ENCODE measurements around the gene CHST8.

Gene CHST8

DNA sequence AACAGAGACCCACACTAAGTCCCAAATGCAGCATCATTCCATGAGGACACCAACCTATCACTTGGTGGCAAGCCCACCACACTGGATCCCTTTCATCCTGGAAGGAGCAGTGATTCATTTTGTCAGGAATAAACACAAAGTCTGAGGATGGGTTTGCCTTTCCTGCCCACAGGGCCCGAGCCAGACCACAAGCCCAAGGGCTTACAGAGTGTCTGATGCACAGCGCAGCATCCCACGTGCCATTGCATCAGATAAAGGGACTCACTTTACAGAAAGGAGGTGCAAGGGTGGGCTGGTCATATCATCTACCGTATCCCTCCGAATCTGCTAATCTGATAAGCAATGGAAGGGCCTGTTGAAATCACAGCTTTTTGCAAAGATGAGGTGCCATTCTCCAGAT, 162.7 kb downstream of the CHST8 start:
- no peak overlapping the region for H3K27ac ChIP-seq (replicated peaks)
- TF ChIP-seq, protein P1, sequence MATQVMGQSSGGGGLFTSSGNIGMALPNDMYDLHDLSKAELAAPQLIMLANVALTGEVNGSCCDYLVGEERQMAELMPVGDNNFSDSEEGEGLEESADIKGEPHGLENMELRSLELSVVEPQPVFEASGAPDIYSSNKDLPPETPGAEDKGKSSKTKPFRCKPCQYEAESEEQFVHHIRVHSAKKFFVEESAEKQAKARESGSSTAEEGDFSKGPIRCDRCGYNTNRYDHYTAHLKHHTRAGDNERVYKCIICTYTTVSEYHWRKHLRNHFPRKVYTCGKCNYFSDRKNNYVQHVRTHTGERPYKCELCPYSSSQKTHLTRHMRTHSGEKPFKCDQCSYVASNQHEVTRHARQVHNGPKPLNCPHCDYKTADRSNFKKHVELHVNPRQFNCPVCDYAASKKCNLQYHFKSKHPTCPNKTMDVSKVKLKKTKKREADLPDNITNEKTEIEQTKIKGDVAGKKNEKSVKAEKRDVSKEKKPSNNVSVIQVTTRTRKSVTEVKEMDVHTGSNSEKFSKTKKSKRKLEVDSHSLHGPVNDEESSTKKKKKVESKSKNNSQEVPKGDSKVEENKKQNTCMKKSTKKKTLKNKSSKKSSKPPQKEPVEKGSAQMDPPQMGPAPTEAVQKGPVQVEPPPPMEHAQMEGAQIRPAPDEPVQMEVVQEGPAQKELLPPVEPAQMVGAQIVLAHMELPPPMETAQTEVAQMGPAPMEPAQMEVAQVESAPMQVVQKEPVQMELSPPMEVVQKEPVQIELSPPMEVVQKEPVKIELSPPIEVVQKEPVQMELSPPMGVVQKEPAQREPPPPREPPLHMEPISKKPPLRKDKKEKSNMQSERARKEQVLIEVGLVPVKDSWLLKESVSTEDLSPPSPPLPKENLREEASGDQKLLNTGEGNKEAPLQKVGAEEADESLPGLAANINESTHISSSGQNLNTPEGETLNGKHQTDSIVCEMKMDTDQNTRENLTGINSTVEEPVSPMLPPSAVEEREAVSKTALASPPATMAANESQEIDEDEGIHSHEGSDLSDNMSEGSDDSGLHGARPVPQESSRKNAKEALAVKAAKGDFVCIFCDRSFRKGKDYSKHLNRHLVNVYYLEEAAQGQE (IDR thresholded peaks at IDR 0.05; ENCODE audit: insufficient replicate concordance, low read depth) = no peak
- TF ChIP-seq, protein P2, sequence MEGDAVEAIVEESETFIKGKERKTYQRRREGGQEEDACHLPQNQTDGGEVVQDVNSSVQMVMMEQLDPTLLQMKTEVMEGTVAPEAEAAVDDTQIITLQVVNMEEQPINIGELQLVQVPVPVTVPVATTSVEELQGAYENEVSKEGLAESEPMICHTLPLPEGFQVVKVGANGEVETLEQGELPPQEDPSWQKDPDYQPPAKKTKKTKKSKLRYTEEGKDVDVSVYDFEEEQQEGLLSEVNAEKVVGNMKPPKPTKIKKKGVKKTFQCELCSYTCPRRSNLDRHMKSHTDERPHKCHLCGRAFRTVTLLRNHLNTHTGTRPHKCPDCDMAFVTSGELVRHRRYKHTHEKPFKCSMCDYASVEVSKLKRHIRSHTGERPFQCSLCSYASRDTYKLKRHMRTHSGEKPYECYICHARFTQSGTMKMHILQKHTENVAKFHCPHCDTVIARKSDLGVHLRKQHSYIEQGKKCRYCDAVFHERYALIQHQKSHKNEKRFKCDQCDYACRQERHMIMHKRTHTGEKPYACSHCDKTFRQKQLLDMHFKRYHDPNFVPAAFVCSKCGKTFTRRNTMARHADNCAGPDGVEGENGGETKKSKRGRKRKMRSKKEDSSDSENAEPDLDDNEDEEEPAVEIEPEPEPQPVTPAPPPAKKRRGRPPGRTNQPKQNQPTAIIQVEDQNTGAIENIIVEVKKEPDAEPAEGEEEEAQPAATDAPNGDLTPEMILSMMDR (IDR thresholded peaks at IDR 0.05; ENCODE audit: insufficient read depth, low read length) = no peak
- no peak for TF ChIP-seq POLR2AphosphoS5 (IDR thresholded peaks at IDR 0.05; ENCODE audit: low read depth)
- no peak for TF ChIP-seq SPI1 (IDR thresholded peaks at IDR 0.05; ENCODE audit: borderline replicate concordance, low read depth)
- no peak for TF ChIP-seq GABPA (IDR thresholded peaks at IDR 0.05; ENCODE audit: low read depth)
- peaks cover 4% of the 10 kb centered on the region for H3K27me3 ChIP-seq (ENCODE audit: insufficient read depth, poor library complexity, severe bottlenecking)
- DNase-seq (ENCODE audit: low read depth in 1 of 2, low spot score in 1 of 2) = no peak
- no peak overlapping the region for H3K4me3 ChIP-seq (replicated peaks; ENCODE audit: insufficient read depth, low read length)

DNA sequence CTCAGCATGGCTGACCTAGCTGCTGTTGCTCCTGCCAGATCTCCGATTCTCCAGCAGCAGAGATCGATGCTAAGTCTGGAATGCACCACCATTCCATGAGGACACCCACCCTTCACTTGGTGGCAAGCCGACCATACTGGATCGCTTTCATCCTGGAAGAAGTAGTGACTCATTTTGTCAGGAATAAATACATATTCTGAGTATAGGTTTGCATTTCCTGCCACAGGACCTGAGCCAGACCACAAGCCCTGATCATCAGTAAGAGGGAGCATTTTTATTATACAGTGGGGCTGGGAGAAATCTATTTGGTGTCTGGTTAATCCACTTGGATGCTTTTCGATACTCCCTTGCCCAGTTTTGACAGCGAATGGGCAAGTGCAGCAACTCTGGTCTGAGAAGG, 164.0 kb downstream of the CHST8 start:
- DNase-seq (ENCODE audit: low read depth in 1 of 2, low spot score in 1 of 2) = no peak
- Histone ChIP-seq H3K4me3 (replicated peaks; ENCODE audit: insufficient read depth, low read length) (no peak overlapping the region), H3K27me3 (ENCODE audit: insufficient read depth, poor library complexity, severe bottlenecking) (peaks cover 4% of the 10 kb centered on the region), H3K27ac (replicated peaks) (no peak overlapping the region)
- TF ChIP-seq, protein P2 (IDR thresholded peaks at IDR 0.05; ENCODE audit: insufficient read depth, low read length) = no peak
- TF ChIP-seq, protein P1 (IDR thresholded peaks at IDR 0.05; ENCODE audit: insufficient replicate concordance, low read depth) = no peak
- TF ChIP-seq GABPA (IDR thresholded peaks at IDR 0.05; ENCODE audit: low read depth) (no peak), SPI1 (IDR thresholded peaks at IDR 0.05; ENCODE audit: borderline replicate concordance, low read depth) (no peak), POLR2AphosphoS5 (IDR thresholded peaks at IDR 0.05; ENCODE audit: low read depth) (no peak)

DNA sequence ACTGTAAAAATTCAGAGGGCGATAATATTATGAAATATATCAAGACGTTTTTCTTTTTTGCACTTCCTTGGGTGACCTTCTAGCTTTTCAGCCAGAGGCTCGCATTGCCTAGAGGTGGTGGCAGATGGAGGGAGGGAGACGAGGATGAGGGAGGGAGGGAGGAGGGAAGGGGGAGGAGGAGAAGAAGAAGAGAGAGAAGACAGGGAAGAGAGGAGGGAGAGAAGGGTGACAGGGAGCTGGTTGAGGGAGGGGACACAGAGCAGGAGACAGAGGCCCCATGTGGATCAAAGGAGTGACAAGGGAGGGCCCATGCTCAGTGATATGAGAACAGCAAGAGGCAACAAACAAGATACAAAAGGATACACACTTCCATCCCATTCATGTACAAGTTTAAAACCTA, 166.9 kb downstream of the CHST8 start:
- Histone ChIP-seq H3K27ac (replicated peaks) (no peak overlapping the region), H3K27me3 (ENCODE audit: insufficient read depth, poor library complexity, severe bottlenecking) (peaks cover 4% of the 10 kb centered on the region), H3K4me3 (replicated peaks; ENCODE audit: insufficient read depth, low read length) (no peak overlapping the region)
- TF ChIP-seq POLR2AphosphoS5 (IDR thresholded peaks at IDR 0.05; ENCODE audit: low read depth) (no peak), SPI1 (IDR thresholded peaks at IDR 0.05; ENCODE audit: borderline replicate concordance, low read depth) (no peak), GABPA (IDR thresholded peaks at IDR 0.05; ENCODE audit: low read depth) (no peak)
- TF ChIP-seq, protein P1 (IDR thresholded peaks at IDR 0.05; ENCODE audit: insufficient replicate concordance, low read depth) = no peak
- TF ChIP-seq, protein P2 (IDR thresholded peaks at IDR 0.05; ENCODE audit: insufficient read depth, low read length) = no peak
- no peak for DNase-seq (ENCODE audit: low read depth in 1 of 2, low spot score in 1 of 2)

Data from HL-60 (cell line).